ENCODE results near the gene MTFR2. TPM values are rescaled to one million over a fixed set of nuclear protein-coding genes. Genes with fewer than 3 reads are reported as not detected.

The MTFR2 gene
- total RNA-seq, 2 donors from 2014 or later: 0.41 TPM; not detected in 1

GRCh38 chr6:136181512-136181833, 68.6 kb downstream of the MTFR2 start:
- Histone ChIP-seq H3K27me3 (replicated peaks; ENCODE audit: insufficient read depth) (no peaks in the 10 kb centered on the region), H3K4me3 (no peak overlapping the region), H3K36me3 (no peaks in the 10 kb centered on the region), H3K9me3 (no peaks in the 10 kb centered on the region), H3K4me1 (ENCODE audit: control insufficient read depth in 1 of 2, low read depth in 2 of 2) (peaks cover 0 to 4% of the 10 kb centered on the region in 2 donors), H3K27ac (no peak overlapping the region)
- ATAC-seq (ENCODE audit: insufficient number of reproducible peaks, low FRiP score, low read depth) (no peak), DNase-seq (ENCODE audit: low spot score) (no peak)
- no peak for TF ChIP-seq CTCF (IDR thresholded peaks at IDR 0.05)

Other genes starting within 250 kb of the MTFR2 start
- 100 to 1,000 TPM in 1 of 2 donors, 10 to 100 TPM in 1; 70.0 to 170 TPM for gene BCLAF1, start 39.5 kb upstream of the MTFR2 start, total RNA-seq